Heart left ventricle (tissue), 13 donors: ENCODE measurements around the gene PALB2.

Source experiments
- POLR2A ChIP-seq, 2 donors: fragments of 450-650 bp; IDR thresholded peaks; one replicate each; pipeline ENCODE4 v1.6.1; 2017; ENCODE audit warnings: antibody characterized with exemption in 2 of 2, mild to moderate bottlenecking in 2 of 2, moderate library complexity in 2 of 2
- TF ChIP-seq, protein P1 (sequence below), 12 donors: fragments of 200-600 bp; sonication (generic) in 4 of 12; IDR thresholded peaks; one replicate each; pipeline versions ENCODE4 v1.5.0 to v1.8.0; 2018 to 2022; ENCODE audit warnings: antibody characterized with exemption in 12 of 12, mild to moderate bottlenecking in 5 of 12
- donor health status: ischemic (EF 13 %, LVEDD 7.1; RV severe dilation, severe dysfunction).
- donor health status: DM: no; HTN: yes; CAD: no.
- donor health status: DM: no; HTN: no; CAD: no.
- donor health status: ischemic (EF 25% LVEDD 6.9; RV normal size, moderate dysfunction).
- donor health status: ischemic (EF 25% LVEDD 5.7; RV mildly dilated, moderate dysfunction).
- donor health status: ischemic (EF 35%, LVEDD 5.7; RV mildly dilated, moderate dysfunction).
- donor health status: nonischemic (EF 11% LVEDD 7.7; RV severe dilation, severe dysfunction).
- donor health status: DM: yes; HTN: yes; CAD: no.
- donor health status: PGD.
- donor health status: ischemic (EF 29% LVEDD 5.4; RV normal size, mild dysfunction).
- donor health status: nonischemic (EF 23%, LVEDD 6.1; RV moderate dilation, normal function).

- TF ChIP-seq, protein P1, sequence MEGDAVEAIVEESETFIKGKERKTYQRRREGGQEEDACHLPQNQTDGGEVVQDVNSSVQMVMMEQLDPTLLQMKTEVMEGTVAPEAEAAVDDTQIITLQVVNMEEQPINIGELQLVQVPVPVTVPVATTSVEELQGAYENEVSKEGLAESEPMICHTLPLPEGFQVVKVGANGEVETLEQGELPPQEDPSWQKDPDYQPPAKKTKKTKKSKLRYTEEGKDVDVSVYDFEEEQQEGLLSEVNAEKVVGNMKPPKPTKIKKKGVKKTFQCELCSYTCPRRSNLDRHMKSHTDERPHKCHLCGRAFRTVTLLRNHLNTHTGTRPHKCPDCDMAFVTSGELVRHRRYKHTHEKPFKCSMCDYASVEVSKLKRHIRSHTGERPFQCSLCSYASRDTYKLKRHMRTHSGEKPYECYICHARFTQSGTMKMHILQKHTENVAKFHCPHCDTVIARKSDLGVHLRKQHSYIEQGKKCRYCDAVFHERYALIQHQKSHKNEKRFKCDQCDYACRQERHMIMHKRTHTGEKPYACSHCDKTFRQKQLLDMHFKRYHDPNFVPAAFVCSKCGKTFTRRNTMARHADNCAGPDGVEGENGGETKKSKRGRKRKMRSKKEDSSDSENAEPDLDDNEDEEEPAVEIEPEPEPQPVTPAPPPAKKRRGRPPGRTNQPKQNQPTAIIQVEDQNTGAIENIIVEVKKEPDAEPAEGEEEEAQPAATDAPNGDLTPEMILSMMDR (IDR thresholded peaks at IDR 0.05) = no peak
- TF ChIP-seq POLR2A (IDR thresholded peaks at IDR 0.05) = no peak
Observed at GRCh38 chr16:23562505-23562904, 78.6 kb downstream of the PALB2 start.
